Right lobe of liver (tissue), 4 donors: ENCODE results near the gene USP12.

Source experiments
- CTCF ChIP-seq, 4 donors: fragments of 200-600 bp in 3 of 4; fragments of 450-650 bp in 1 of 4; IDR thresholded peaks; one replicate each; pipeline versions ENCODE4 v1.5.1 to v1.8.0; 2016 to 2022; ENCODE audit warnings: antibody characterized with exemption in 4 of 4, mild to moderate bottlenecking in 2 of 4
- POLR2A ChIP-seq: fragments of 450-650 bp; IDR thresholded peaks from one replicate; pipeline ENCODE4 v1.6.1; 2017; ENCODE audit warnings: antibody characterized with exemption, mild to moderate bottlenecking
- donor health status: DM: no; HTN: no; CAD: no.
- donor health status: DM: no; HTN: no; CAD: no.
- donor health status: DM: no; HTN: yes; CAD: no.

DNA sequence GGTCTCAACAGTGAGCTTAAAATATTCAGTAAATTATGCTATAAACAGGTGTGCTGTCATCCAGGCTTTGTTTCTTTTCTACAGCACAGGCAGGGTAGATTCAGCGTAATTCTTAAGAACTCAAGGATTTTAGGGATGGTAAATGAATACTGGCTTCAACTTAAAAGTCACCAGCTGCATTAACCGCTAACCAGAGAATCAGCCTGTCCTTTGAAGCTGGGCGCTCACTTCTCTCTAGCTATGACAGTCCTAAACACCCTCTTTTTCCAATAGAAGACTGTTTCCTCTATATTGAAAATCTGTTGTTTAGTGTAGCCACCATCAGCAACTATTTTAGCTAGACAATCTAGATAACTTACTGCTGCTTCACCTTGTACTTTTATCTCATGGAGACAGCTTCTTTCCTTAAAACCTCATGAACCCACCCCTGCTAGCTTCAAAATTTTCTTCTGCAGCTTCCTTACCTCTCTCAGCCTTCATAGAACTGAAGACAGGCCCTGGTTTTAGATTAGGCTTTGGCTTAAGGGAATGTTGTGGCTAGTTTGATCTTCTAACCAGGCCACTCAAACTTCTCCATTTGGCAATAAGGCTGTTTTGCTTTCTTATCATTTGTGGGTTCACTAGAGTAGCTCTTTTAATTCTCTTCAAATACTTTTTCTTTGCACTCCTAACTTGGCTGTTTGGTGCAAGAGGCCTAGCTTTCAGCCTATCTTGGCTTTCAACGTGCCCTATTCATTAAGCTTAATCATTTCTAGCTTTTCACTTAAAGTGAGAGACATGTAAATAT, 89.5 kb downstream of the USP12 start:
- TF ChIP-seq CTCF (IDR thresholded peaks at IDR 0.05) (no peak), POLR2A (no peak)
